HL-60 (cell line): ENCODE data around the gene NCAPG2.

Experiments used
- DNase-seq, 2 experiments: peaks; one replicate each; pipeline ENCODE4 v3.0.0-alpha.2; 2010 to 2020; ENCODE audit warnings: low read depth in 1 of 2, low spot score in 1 of 2
- H3K27ac ChIP-seq: fragments of 250-450 bp; sonication (Bioruptor Pico); replicated peaks from 2 replicates; pipeline ENCODE4 v1.5.1; 2020; ENCODE audit warnings: mild to moderate bottlenecking, moderate library complexity
- H3K27me3 ChIP-seq: fragments of 250-450 bp; sonication (Bioruptor Pico); 2 replicates; pipeline ENCODE4 v1.5.1; 2021; ENCODE audit warnings: mild to moderate bottlenecking, moderate library complexity; ENCODE audit not compliant: insufficient read depth, poor library complexity, severe bottlenecking
- H3K4me3 ChIP-seq: replicated peaks from 2 replicates; pipeline ENCODE4 v1.5.1; 2011; ENCODE audit warnings: mild to moderate bottlenecking, control low read depth, low read length; ENCODE audit not compliant: insufficient read depth
- CTCF ChIP-seq: IDR thresholded peaks from one replicate; pipeline ENCODE4 v1.5.1; 2011; ENCODE audit warnings: low read length, control low read depth, inconsistent platforms; ENCODE audit not compliant: insufficient read depth
- GABPA ChIP-seq: IDR thresholded peaks from 2 replicates; pipeline ENCODE4 v1.6.1; 2012; ENCODE audit warnings: low read depth
- POLR2AphosphoS5 ChIP-seq: IDR thresholded peaks from 2 replicates; pipeline ENCODE4 v1.6.1; 2012; ENCODE audit warnings: low read depth
- REST ChIP-seq: IDR thresholded peaks from 2 replicates; pipeline ENCODE4 v1.6.1; 2012; ENCODE audit warnings: low read depth; ENCODE audit not compliant: insufficient replicate concordance
- SPI1 ChIP-seq: IDR thresholded peaks from 2 replicates; pipeline ENCODE4 v1.6.1; 2012; ENCODE audit warnings: low read depth, mild to moderate bottlenecking, borderline replicate concordance

The NCAPG2 gene

GRCh38 chr7:158595068-158595467 lies 109.5 kb downstream of the NCAPG2 start:
- TF ChIP-seq POLR2AphosphoS5: no peak
- no peak for TF ChIP-seq CTCF
- no peak for TF ChIP-seq SPI1
- TF ChIP-seq REST: no peak
- TF ChIP-seq GABPA: no peak
- no peak for DNase-seq
- Histone ChIP-seq H3K4me3 (no peak overlapping the region), H3K27ac (no peak overlapping the region), H3K27me3 (no peaks in the 10 kb centered on the region)

- Histone ChIP-seq H3K27me3 (peaks cover 15% of the 10 kb centered on the region), H3K27ac (no peak overlapping the region), H3K4me3 (no peak overlapping the region)
- TF ChIP-seq CTCF: no peak
- no peak for TF ChIP-seq REST
- no peak for TF ChIP-seq POLR2AphosphoS5
- no peak for TF ChIP-seq SPI1
- no peak for TF ChIP-seq GABPA
- no peak for DNase-seq
Measured at GRCh38 chr7:158592541-158592940, 112.1 kb downstream of the NCAPG2 start.

- no peak for TF ChIP-seq CTCF
- TF ChIP-seq POLR2AphosphoS5: no peak
- no peak for TF ChIP-seq SPI1
- no peak for TF ChIP-seq GABPA
- TF ChIP-seq REST: no peak
- H3K4me3 ChIP-seq: no peak overlapping the region
- H3K27me3 ChIP-seq: peaks cover 15% of the 10 kb centered on the region
- no peak overlapping the region for H3K27ac ChIP-seq
- no peak for DNase-seq
Measured at GRCh38 chr7:158591944-158592343, 112.7 kb downstream of the NCAPG2 start.
